ENCODE measurements around the gene UVRAG.

GRCh38 chr11:75784506-75784905 is 30.5 kb upstream of the UVRAG start:
- TF ChIP-seq ZNF274 (IDR thresholded peaks at IDR 0.05; ENCODE audit: low read depth, low read length) (no peak), YY1 (IDR thresholded peaks at IDR 0.05; ENCODE audit: insufficient read depth, insufficient read length) (no peak)
